HEK293T (cell line): ENCODE measurements around the gene EFCAB11.

Source experiments
- FOXK2 ChIP-seq: fragments of 450-650 bp; IDR thresholded peaks from 2 replicates; pipeline ENCODE4 v1.6.1; 2016; ENCODE audit warnings: mild to moderate bottlenecking
- LEF1 ChIP-seq: fragments of 450-650 bp; IDR thresholded peaks from 2 replicates; pipeline ENCODE4 v1.6.1; 2017; ENCODE audit warnings: mild to moderate bottlenecking, borderline replicate concordance
- SP1 ChIP-seq: fragments of 450-650 bp; IDR thresholded peaks from 2 replicates; pipeline ENCODE4 v1.6.1; 2017
- ZNF384 ChIP-seq: fragments of 450-650 bp; IDR thresholded peaks from 2 replicates; pipeline ENCODE4 v1.6.1; 2016
- TF ChIP-seq, protein P1 (sequence below): fragments of 450-650 bp; IDR thresholded peaks from 2 replicates; pipeline ENCODE4 v1.6.1; 2016

GRCh38 chr14:89848165-89848564, 106.4 kb downstream of the EFCAB11 start:
- TF ChIP-seq, protein P1, sequence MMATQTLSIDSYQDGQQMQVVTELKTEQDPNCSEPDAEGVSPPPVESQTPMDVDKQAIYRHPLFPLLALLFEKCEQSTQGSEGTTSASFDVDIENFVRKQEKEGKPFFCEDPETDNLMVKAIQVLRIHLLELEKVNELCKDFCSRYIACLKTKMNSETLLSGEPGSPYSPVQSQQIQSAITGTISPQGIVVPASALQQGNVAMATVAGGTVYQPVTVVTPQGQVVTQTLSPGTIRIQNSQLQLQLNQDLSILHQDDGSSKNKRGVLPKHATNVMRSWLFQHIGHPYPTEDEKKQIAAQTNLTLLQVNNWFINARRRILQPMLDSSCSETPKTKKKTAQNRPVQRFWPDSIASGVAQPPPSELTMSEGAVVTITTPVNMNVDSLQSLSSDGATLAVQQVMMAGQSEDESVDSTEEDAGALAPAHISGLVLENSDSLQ, result no peak
- TF ChIP-seq SP1 (no peak), LEF1 (no peak), ZNF384 (no peak), FOXK2 (no peak)
